ENCODE measurements around the gene KRTAP13-4.

- TF ChIP-seq CTCF (IDR thresholded peaks at IDR 0.05): no peak
- TF ChIP-seq REST (IDR thresholded peaks at IDR 0.05; ENCODE audit: insufficient read depth in 1 of 2, low read depth in 2 of 2, low read length in 1 of 2): no peak
- TF ChIP-seq POLR2AphosphoS5 (IDR thresholded peaks at IDR 0.05; ENCODE audit: low read depth, low read length): no peak
These were observed 14.2 kb downstream of the KRTAP13-4 start for GRCh38 chr21:30444204-30444603.
